KMS-11 (cell line): ENCODE measurements around the gene CRYBG1.

ENCODE experiments used
- H2AFZ ChIP-seq: fragments of 200-600 bp; sonication (generic); 2 replicates; pipeline ENCODE4 v1.6.1; 2016; ENCODE audit warnings: antibody characterized with exemption, mixed run types, low read depth
- H3K27ac ChIP-seq: fragments of 200-600 bp; sonication (generic); 2 replicates; pipeline ENCODE4 v1.6.1; 2016; ENCODE audit warnings: mild to moderate bottlenecking, mixed run types
- H3K27me3 ChIP-seq: fragments of 200-600 bp; sonication (generic); 2 replicates; pipeline ENCODE4 v1.6.1; 2017; ENCODE audit warnings: mild to moderate bottlenecking, low read depth, mixed run types, moderate library complexity; ENCODE audit not compliant: insufficient read depth
- H3K36me3 ChIP-seq: fragments of 200-600 bp; sonication (generic); 2 replicates; pipeline ENCODE4 v1.6.1; 2017; ENCODE audit warnings: mild to moderate bottlenecking, mixed run types; ENCODE audit not compliant: insufficient read depth
- H3K4me1 ChIP-seq: fragments of 200-600 bp; sonication (generic); 2 replicates; pipeline ENCODE4 v1.6.1; 2016; ENCODE audit warnings: mild to moderate bottlenecking, low read depth, mixed run types; ENCODE audit not compliant: poor library complexity, severe bottlenecking
- H3K4me2 ChIP-seq: fragments of 200-600 bp; sonication (generic); 2 replicates; pipeline ENCODE4 v1.7.0; 2016; ENCODE audit warnings: mild to moderate bottlenecking, mixed run types
- H3K4me3 ChIP-seq: fragments of 200-600 bp; sonication (generic); IDR thresholded peaks from 2 replicates; pipeline ENCODE4 v1.6.1; 2017; ENCODE audit warnings: low read depth, low read length, mixed read lengths; ENCODE audit not compliant: insufficient read depth
- H3K79me2 ChIP-seq: fragments of 200-600 bp; sonication (generic); 2 replicates; pipeline ENCODE4 v1.6.1; 2016; ENCODE audit warnings: low read depth, mixed run types; ENCODE audit not compliant: insufficient read depth
- H3K9ac ChIP-seq: fragments of 200-600 bp; sonication (generic); 2 replicates; pipeline ENCODE4 v1.6.1; 2016; ENCODE audit warnings: mild to moderate bottlenecking, mixed run types
- H4K20me1 ChIP-seq: fragments of 200-600 bp; sonication (generic); 2 replicates; pipeline ENCODE4 v1.6.1; 2016; ENCODE audit warnings: mild to moderate bottlenecking, mixed run types; ENCODE audit not compliant: insufficient read depth
- CTCF ChIP-seq: fragments of 200-600 bp; sonication (generic); conservative IDR thresholded peaks from 2 replicates; pipeline ENCODE4 v1.6.1; 2017; ENCODE audit warnings: low read depth, mild to moderate bottlenecking, antibody characterized with exemption, low read length, moderate library complexity, mixed read lengths

The CRYBG1 gene

DNA sequence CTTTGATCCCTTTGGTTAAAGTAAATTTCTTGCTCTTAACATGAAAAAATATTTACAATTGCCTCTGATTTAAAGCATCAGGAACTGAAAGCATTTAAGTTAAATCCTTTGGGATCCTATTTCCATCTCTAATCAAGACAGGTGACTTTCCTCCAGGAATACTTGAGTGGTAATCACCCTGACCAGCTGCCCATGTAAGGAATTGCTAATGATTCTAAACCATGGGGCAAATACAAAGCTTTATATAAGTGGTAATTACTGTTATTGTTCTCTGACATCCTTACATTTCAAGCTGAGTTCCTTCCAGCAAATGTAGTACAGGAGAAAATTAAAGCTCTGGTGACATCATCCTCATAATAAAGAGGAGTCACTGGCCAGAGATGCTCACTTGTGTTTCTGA is 100.6 kb downstream of the CRYBG1 start:
- Histone ChIP-seq H3K27ac (no peak overlapping the region), H4K20me1 (no peaks in the 10 kb centered on the region), H3K4me2 (no peak overlapping the region), H3K9ac (no peak overlapping the region), H3K27me3 (no peaks in the 10 kb centered on the region), H3K4me3 (no peak overlapping the region), H2AFZ (no peak overlapping the region), H3K36me3 (no peaks in the 10 kb centered on the region), H3K79me2 (no peaks in the 10 kb centered on the region), H3K4me1 (peaks cover 12% of the 10 kb centered on the region)
- no peak for TF ChIP-seq CTCF

DNA sequence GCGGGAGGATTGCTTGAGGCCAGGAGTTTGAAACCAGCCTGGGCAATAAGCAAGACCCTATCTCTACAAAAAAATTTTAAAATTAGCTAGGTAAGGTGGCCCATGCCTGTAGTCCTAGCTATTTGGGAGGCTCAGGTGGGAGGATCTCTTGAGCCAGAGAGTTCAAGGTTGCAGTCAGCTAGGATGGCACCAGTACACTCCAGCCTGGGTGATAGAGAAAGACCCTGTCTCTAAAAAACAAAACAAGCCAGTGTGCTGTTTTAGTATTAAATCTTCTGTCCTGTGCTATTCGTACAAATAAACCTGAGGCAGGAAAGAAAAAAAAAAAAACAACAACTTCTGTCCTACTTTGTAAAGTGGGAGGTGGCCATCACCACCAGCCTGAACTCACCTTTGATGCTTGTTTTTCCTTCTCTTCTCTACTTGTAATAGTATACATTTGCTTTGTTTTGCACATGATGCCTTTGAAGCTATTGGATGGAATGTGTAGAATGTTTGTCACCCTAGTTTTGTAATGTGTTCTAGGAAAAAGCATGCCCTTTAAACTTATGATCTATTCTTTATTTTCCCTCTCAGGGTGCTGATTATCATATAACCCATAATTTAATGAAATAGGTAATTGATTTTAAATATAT is 102.5 kb downstream of the CRYBG1 start:
- H3K4me1 ChIP-seq: peaks cover 12% of the 10 kb centered on the region
- no peaks in the 10 kb centered on the region for H4K20me1 ChIP-seq
- no peak overlapping the region for H3K4me3 ChIP-seq
- H3K9ac ChIP-seq: no peak overlapping the region
- no peaks in the 10 kb centered on the region for H3K27me3 ChIP-seq
- TF ChIP-seq CTCF: no peak
- no peak overlapping the region for H3K27ac ChIP-seq
- no peaks in the 10 kb centered on the region for H3K79me2 ChIP-seq
- no peaks in the 10 kb centered on the region for H3K36me3 ChIP-seq
- H2AFZ ChIP-seq: no peak overlapping the region
- no peak overlapping the region for H3K4me2 ChIP-seq

GRCh38 chr6:106466211-106466610 is 105.7 kb downstream of the CRYBG1 start:
- H3K27ac ChIP-seq: no peak overlapping the region
- no peak overlapping the region for H3K9ac ChIP-seq
- TF ChIP-seq CTCF: no peak
- no peak overlapping the region for H3K4me2 ChIP-seq
- H3K79me2 ChIP-seq: no peaks in the 10 kb centered on the region
- H4K20me1 ChIP-seq: no peaks in the 10 kb centered on the region
- H3K4me3 ChIP-seq: no peak overlapping the region
- peaks cover under 1% of the 10 kb centered on the region for H3K4me1 ChIP-seq
- no peaks in the 10 kb centered on the region for H3K27me3 ChIP-seq
- no peaks in the 10 kb centered on the region for H3K36me3 ChIP-seq
- no peak overlapping the region for H2AFZ ChIP-seq

GRCh38 chr6:106468935-106469334 is 108.4 kb downstream of the CRYBG1 start:
- H3K9ac ChIP-seq: no peak overlapping the region
- no peaks in the 10 kb centered on the region for H4K20me1 ChIP-seq
- no peaks in the 10 kb centered on the region for H3K36me3 ChIP-seq
- H3K27ac ChIP-seq: no peak overlapping the region
- H2AFZ ChIP-seq: no peak overlapping the region
- H3K4me2 ChIP-seq: no peak overlapping the region
- no peaks in the 10 kb centered on the region for H3K79me2 ChIP-seq
- no peak overlapping the region for H3K4me3 ChIP-seq
- H3K4me1 ChIP-seq: no peaks in the 10 kb centered on the region
- no peak for TF ChIP-seq CTCF
- H3K27me3 ChIP-seq: no peaks in the 10 kb centered on the region
